Adipocyte (in vitro differentiated cells): Measurements from ENCODE around the gene CRTAP.
A peak's percentile ranks its signal among the peaks of the same experiment; 100 is the strongest.

Experiments used
- DNase-seq: peaks from one replicate; pipeline ENCODE4 v3.0.0-alpha.2; 2015; ENCODE audit warnings: low read depth
- H3K27me3 ChIP-seq: replicated peaks from 2 replicates; pipeline ENCODE4 v1.7.0; 2013; ENCODE audit warnings: mild to moderate bottlenecking, low read length, moderate library complexity; ENCODE audit not compliant: control insufficient read depth, insufficient read depth
- H3K36me3 ChIP-seq: 2 replicates; pipeline ENCODE4 v1.7.0; 2013; ENCODE audit warnings: low read length, mild to moderate bottlenecking, moderate library complexity; ENCODE audit not compliant: control insufficient read depth, insufficient read depth, severe bottlenecking
- H3K4me1 ChIP-seq: 2 replicates; pipeline ENCODE4 v1.7.0; 2013; ENCODE audit warnings: mild to moderate bottlenecking, low read length, moderate library complexity; ENCODE audit not compliant: control insufficient read depth, insufficient read depth
- H3K4me3 ChIP-seq: 2 replicates; pipeline ENCODE4 v1.7.0; 2013; ENCODE audit warnings: mild to moderate bottlenecking, low read length, moderate library complexity
- H3K9ac ChIP-seq: 2 replicates; pipeline ENCODE4 v1.7.0; 2013; ENCODE audit warnings: mild to moderate bottlenecking, low read length, moderate library complexity
- H3K9me3 ChIP-seq: 2 replicates; pipeline ENCODE4 v1.7.0; 2013; ENCODE audit warnings: mild to moderate bottlenecking, low read length, moderate library complexity; ENCODE audit not compliant: control insufficient read depth

Gene CRTAP

GRCh38 chr3:33141006-33141405 is 27.2 kb downstream of the CRTAP start:
- Histone ChIP-seq H3K4me1 (peaks cover 9% of the 10 kb centered on the region), H3K27me3 (no peaks in the 10 kb centered on the region), H3K4me3 (no peak overlapping the region), H3K9me3 (no peaks in the 10 kb centered on the region), H3K36me3 (peaks cover 79% of the 10 kb centered on the region), H3K9ac (no peak overlapping the region)
- DNase-seq, result peak; percentile 44

- no peaks in the 10 kb centered on the region for H3K27me3 ChIP-seq
- H3K4me1 ChIP-seq, result peaks cover 31% of the 10 kb centered on the region
- no peak for DNase-seq
Measured at GRCh38 chr3:33144433-33144832, 30.6 kb downstream of the CRTAP start.

GRCh38 chr3:33145221-33145900 is 31.5 kb downstream of the CRTAP start:
- H3K27me3 ChIP-seq, result no peaks in the 10 kb centered on the region
- H3K4me1 ChIP-seq, result peaks cover 23% of the 10 kb centered on the region
- H3K4me3 ChIP-seq, result no peak overlapping the region
- no peaks in the 10 kb centered on the region for H3K9me3 ChIP-seq
- DNase-seq, result no peak
- H3K9ac ChIP-seq, result no peak overlapping the region
- peaks cover 52% of the 10 kb centered on the region for H3K36me3 ChIP-seq

More at GRCh38 chr3:33144433-33144832, 30.6 kb downstream of the CRTAP start:
- no peaks in the 10 kb centered on the region for H3K9me3 ChIP-seq
- no peak overlapping the region for H3K4me3 ChIP-seq
- no peak overlapping the region for H3K9ac ChIP-seq
- H3K36me3 ChIP-seq, result peaks cover 59% of the 10 kb centered on the region

GRCh38 chr3:33145901-33146580 is 32.2 kb downstream of the CRTAP start:
- H3K9me3 ChIP-seq, result no peaks in the 10 kb centered on the region
- no peak overlapping the region for H3K4me3 ChIP-seq
- H3K27me3 ChIP-seq, result no peaks in the 10 kb centered on the region
- peaks cover 22% of the 10 kb centered on the region for H3K4me1 ChIP-seq
- H3K9ac ChIP-seq, result no peak overlapping the region
- no peak for DNase-seq
- peaks cover 46% of the 10 kb centered on the region for H3K36me3 ChIP-seq

- no peak overlapping the region for H3K4me3 ChIP-seq
- H3K36me3 ChIP-seq, result peaks cover 38% of the 10 kb centered on the region
- peak; percentile 57 for DNase-seq
- no peak overlapping the region for H3K9ac ChIP-seq
- peaks cover 22% of the 10 kb centered on the region for H3K4me1 ChIP-seq
- H3K9me3 ChIP-seq, result no peaks in the 10 kb centered on the region
- H3K27me3 ChIP-seq, result no peaks in the 10 kb centered on the region
Measured at GRCh38 chr3:33146791-33147445, 33.1 kb downstream of the CRTAP start.

GRCh38 chr3:33149342-33149741 is 35.5 kb downstream of the CRTAP start:
- Histone ChIP-seq H3K4me3 (no peak overlapping the region), H3K27me3 (no peaks in the 10 kb centered on the region), H3K9ac (no peak overlapping the region), H3K36me3 (peaks cover 13% of the 10 kb centered on the region), H3K4me1 (peaks cover 22% of the 10 kb centered on the region), H3K9me3 (no peaks in the 10 kb centered on the region)
- DNase-seq, result no peak

- Histone ChIP-seq H3K9ac (no peak overlapping the region), H3K27me3 (peaks cover 5% of the 10 kb centered on the region)
- no peak for DNase-seq
Measured at GRCh38 chr3:33152363-33153360, 38.8 kb downstream of the CRTAP start.

GRCh38 chr3:33153782-33154181 is 40.0 kb downstream of the CRTAP start:
- no peak overlapping the region for H3K9ac ChIP-seq
- no peak overlapping the region for H3K4me3 ChIP-seq
- H3K9me3 ChIP-seq, result no peaks in the 10 kb centered on the region
- no peaks in the 10 kb centered on the region for H3K36me3 ChIP-seq
- peaks cover 6% of the 10 kb centered on the region for H3K27me3 ChIP-seq
- no peak for DNase-seq
- peaks cover 6% of the 10 kb centered on the region for H3K4me1 ChIP-seq

More at GRCh38 chr3:33152363-33153360, 38.8 kb downstream of the CRTAP start:
- no peak overlapping the region for H3K4me3 ChIP-seq
- no peaks in the 10 kb centered on the region for H3K9me3 ChIP-seq
- H3K4me1 ChIP-seq, result peaks cover 12% of the 10 kb centered on the region
- no peaks in the 10 kb centered on the region for H3K36me3 ChIP-seq

- H3K9ac ChIP-seq, result no peak overlapping the region
- no peaks in the 10 kb centered on the region for H3K9me3 ChIP-seq
- no peak overlapping the region for H3K4me3 ChIP-seq
- H3K27me3 ChIP-seq, result peaks cover 6% of the 10 kb centered on the region
- peaks cover 6% of the 10 kb centered on the region for H3K4me1 ChIP-seq
- no peaks in the 10 kb centered on the region for H3K36me3 ChIP-seq
- no peak for DNase-seq
Measured at GRCh38 chr3:33155301-33155700, 41.5 kb downstream of the CRTAP start.

GRCh38 chr3:33159234-33159633 is 45.4 kb downstream of the CRTAP start:
- no peak overlapping the region for H3K9ac ChIP-seq
- peaks cover 6% of the 10 kb centered on the region for H3K27me3 ChIP-seq
- no peak overlapping the region for H3K4me3 ChIP-seq
- DNase-seq, result no peak
- no peaks in the 10 kb centered on the region for H3K9me3 ChIP-seq
- H3K4me1 ChIP-seq, result peaks cover 6% of the 10 kb centered on the region
- no peaks in the 10 kb centered on the region for H3K36me3 ChIP-seq
